T-helper 2 cell treated with Interferon-gamma antibody and Interleukin-4, amounts not matched to agents 100 ng/mL and 5 ng/mL, for 36 hours (primary cell): ENCODE measurements around the gene TRIB2. TPM values are rescaled to one million over a fixed set of nuclear protein-coding genes. Genes with fewer than 3 reads are reported as not detected.

Experiments used
- intact Hi-C: fragments of 100-400 bp; cut with micrococcal nuclease; formaldehyde crosslinking; loops from one replicate; pipeline ENCODE4 v1.15.1; 2023
- total RNA-seq: library from RNA; stranded (reverse); gene quantifications from 2 replicates; pipeline ENCODE4 v1.2.3, GENCODE V29; 2022

TRIB2 gene
- total RNA-seq, 1 donor from 2014 or later = 83.1 TPM

DNA sequence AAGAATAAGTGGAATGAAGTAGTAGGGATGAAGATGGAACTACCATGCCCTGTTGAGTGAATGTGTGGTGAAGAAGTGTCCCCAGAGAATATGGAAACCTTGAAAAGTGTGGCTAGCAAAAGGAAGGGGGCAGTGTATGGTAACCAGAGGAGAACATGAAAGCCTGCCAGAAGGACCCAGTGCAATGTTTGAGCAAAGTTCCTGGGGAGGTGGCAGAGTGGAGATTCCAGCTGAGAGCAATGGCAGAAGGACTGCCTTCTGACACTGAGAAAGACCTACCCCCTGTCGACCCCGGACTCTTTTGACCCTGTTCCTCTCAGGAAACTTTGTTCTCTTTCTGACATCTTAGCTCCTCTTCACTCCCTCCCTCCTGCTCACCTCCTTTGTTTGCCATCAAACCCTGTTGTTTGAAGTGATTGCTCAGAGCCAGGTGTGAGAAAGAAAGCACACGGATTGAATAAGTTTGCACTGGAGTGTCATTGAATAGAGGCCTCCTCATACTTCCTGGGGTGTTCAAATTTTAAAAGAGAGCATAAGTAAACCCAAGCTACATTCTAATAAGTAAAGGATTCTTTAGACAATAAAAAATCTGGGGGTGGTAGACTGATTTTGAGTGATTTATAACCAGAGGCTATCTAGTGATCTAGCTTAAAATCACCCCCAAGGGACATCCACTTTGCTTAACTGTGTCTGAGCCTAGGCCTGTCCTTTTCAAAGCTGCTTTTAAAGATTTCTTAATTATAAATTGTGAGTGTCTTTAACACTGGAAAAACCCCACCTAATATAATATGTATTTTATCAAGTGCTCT, 57.1 kb downstream of the TRIB2 start:
- intact Hi-C loops = no loop called here

DNA sequence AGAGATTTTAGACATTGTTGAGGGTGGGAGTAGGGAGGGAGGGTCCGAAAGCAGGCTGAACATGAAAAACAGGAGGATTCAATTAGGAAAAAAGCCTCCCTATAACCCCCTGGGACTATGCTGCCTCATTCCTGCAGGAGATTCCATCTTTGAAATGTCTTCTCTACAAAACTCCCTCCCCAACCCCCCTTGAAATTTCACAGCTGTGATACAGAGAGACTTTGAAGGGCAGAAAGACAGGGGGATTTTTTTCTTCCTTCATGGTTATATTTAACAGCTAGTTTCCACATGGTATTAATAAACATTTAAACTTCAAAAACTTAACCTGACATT, 57.6 kb downstream of the TRIB2 start:
- intact Hi-C loops = no loop called here

DNA sequence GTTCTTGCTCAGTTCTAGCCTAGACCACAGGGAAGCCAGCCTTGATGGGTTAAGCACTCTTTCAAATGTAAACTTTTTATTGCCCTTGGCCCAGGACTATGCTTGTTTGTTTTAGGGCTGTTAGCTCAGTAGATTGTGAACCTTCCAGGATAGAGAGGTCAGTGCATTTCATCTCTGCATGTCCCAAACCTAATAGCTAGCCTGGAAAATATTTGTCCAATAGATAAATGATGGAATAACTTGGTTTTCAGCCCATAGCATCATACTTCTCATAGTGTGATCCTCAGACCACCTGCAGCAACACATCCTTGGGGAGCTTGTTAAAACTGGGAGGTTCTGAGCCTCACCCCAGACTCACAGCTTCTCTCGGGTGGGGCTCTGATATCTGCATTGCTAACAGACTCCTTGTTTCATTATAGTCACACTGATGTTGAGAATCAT, 59.8 kb downstream of the TRIB2 start:
- intact Hi-C loops = no loop called here

DNA sequence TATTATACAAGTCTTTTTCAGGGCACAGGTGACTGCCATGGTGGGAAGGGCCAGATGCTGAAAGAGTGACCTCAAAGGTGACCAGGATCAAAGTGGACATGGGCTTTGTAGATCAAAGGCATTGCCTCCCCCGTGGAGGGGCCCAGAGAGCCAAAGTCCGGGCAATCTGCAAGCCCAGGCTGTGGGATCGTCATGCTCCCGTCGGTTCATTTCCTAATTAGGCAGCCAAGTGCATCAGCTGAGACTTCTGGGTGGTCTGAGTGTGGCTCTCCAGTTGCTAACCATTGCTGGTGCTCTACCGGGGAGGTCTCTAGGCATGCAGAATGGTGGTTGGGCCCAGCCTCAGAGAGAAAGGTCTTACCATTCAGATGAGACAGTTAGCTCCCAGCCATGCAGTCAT, 61.6 kb downstream of the TRIB2 start:
- intact Hi-C loops = no loop called here

DNA sequence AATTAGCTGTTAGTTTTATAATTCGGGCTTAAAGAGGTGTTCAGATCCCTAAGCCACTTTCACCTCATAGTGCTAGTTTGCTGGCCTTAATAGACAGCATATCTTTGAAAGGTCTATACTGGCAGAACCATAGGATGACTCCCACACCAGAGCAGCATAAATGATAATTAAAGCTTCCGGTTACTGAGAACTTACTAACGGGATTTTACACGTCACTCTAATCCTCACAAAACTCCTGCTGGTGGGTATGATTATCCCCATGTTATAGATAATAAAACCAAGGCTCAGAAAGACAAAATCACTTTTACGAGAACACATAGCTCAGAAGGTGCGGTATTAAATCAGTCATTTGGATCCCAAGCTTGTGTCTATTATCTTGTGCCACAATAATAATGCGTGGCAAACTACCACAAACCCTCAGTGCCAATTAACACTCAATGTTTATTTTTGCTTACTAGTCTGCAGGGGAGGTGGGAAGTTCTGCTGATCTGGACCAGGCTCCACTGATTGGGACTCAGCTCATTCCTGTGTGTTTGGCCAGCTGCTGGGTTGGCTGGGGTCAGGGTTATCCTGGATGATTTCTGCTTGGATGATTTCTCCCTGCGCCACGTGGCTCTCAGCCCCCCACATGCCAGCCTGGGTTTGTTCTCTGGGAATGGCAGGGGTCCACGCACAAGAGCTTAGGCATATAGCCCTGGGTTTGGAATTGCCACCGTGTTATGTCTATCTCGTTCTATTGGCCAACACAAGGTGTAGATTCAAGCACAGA, 62.3 kb downstream of the TRIB2 start:
- intact Hi-C loops = no loop called here

DNA sequence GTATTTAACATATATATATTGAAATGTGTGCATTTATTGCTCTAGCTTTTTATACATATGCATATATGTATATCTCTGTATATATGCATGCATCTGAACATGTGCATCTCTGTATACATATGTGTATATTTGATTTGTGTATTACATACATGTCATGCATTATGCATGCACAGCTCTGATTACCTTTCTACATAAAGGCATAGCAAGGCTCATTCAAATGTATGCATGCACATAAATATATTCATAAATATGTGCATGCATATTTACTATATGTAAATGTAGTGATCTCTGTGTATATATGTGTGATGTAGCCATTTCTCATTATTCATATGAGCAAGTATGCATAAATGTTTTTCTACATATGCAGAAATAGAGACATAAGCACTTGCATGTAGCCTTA, 64.6 kb downstream of the TRIB2 start:
- intact Hi-C loops = no loop called here

DNA sequence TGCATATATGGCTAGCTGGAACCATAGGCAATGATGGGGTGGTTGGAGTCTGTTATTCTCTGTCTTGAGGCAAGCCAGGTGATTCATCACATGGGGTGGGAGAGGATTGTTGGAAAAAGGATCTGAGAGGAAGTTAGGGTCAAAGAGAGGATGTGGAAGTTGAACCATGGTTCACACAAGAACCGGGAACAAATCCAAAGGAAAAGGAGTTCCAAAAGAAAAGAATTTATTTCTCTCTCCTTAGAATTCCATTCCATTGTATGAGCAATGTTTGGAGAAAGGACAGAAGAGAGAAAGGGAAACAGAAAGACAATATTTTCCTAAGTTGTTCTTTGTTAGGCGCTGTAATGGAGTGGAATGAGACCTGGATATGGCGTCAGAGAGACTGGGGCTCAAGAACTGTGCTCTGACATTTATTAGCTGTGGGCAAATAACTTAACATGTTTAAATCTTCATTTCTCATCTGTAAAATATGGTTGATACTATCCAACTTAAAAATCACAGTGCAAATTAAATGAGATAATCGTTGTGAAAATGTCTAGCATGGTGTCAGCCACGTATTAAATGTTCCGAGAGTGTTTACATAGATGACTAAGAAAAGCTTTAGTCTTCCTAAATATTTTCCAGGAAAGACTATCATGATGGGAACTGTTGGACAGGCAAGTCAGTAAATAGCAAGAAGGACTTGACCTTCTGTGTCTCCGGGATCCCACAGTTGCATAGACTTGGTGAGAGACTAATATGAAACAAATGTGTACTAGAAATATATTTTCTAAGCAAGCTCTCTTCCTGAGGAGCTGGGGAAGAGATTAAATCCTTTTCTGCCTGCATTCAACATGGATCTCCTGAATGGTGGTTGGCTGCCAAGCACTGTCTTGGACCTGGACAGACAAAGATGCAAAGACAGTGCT, 71.4 kb downstream of the TRIB2 start:
- intact Hi-C loops = no loop called here

DNA sequence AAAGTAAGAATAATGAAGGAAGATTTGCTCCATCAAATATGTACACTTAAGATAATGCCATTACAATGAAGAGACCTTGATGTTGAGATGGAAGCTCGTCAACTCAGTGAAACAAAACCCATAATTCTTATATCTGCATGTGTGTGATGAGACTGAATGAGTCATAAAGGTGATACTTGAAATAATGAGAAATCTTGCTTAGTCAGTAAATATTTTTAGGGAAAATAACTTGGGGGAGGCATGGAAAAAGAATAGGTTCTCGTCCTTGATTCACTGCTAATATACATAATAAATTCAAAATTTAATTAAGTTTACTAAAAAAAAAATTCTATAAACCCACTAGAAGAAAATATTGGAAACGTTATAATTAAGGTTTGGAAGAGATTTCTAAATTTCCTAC, 75.2 kb downstream of the TRIB2 start:
- intact Hi-C loops = no loop called here
